HG03460 (cell line): Measurements from ENCODE around the gene TTLL8.
"Not testable (repeated sequence)": the region's sequence is repeated elsewhere in the genome, so short reads cannot be mapped to it uniquely, and the experiment has no call there.

Experiments
- ATAC-seq: cut with Tn5 transposase; IDR thresholded peaks from one replicate; pipeline ENCODE4 v1.9.1; 2021; ENCODE audit not compliant: unreplicated experiment

TTLL8 gene

GRCh38 chr22:50058061-50058905 lies at the start of gene TTLL8:
TSS of gene TTLL8 (minus strand) at chr22:50058298.
- no peak for ATAC-seq

- no peak for ATAC-seq
These were observed 49.4 kb upstream of the TTLL8 start for GRCh38 chr22:50107529-50107928.

DNA sequence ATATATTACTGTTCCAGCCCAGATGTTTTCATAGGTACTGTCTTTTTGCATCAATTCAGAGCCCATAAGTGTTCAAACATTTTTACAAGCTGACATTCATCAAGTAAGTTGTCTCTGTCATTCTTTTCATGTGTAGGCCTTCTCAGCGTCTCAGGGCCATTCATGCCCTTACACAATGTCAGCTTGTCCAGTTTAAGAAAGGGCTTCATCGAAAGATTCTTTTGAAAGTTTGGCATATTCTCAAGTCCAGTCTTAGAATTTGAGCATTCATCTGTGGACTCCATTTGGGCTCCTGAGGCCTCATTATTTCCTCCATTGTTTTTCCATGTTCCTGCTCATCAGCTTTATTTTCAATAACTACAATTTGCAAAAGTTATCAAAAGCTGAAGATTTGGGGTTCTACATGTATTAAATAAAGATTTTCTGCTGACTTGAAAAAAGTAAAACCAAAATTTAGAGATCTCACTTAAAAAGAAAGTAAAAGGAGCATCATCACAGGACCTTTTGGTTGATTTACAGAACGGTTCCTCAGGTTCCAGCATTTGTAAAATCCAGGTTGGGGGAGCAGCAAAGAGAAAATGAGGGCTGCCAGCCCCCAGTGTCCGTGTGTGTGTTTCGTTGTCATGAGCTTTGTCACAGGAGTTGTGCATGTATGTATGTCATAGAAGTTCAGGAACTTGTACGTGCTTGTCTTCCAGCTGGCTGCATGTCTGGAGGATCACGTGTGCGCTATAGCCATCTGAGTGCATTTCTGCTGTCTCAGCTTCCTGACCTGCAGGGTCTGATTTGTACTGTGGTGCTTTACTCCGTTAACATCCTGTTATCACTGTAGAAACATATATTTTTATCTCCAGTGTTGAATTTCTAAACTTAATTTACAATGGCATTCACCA lies 47.4 kb upstream of the TTLL8 start:
- ATAC-seq = no peak

DNA sequence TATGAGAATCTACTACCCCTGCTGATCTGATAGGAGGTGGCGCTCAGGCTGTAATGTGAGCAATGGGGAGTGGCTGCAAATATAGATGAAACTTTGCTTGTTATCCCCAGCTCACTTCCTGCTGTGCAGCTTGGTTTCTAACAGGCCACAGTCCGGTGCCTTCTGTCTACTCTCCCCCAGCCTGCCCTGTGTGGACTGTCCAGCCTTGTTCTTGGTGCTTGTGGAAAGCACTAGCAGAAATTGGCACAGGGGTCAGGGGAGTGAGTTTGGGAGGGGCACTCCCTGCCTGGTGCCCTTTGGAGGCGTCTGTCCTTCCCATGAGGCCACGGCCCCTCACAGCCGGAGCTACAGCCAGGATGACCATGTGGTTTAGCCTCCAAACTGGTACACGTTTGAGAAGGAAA lies 46.0 kb upstream of the TTLL8 start:
- no peak for ATAC-seq

DNA sequence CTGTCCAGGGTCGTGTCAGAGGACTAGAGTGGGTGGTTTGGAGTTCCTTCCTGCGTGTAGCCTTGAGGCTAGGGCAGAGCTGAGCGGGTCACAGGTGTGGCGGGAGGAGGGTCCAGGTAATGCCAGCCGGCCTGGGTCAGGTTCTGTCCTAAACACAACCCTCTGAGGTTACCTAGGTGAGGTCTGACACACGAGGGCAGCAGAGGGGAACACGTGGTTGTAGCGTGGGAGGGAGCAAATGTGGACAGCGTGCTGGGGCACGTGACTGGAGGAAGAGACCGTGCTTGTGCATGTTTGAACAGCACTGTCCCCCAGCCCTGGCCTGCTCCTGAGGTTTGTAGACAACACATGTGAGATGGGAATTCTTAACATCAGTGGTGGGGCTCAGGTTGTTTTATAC lies 44.8 kb upstream of the TTLL8 start:
- ATAC-seq = no peak

GRCh38 chr22:50101870-50102565 lies 43.9 kb upstream of the TTLL8 start:
- no peak for ATAC-seq

- ATAC-seq = no peak
These were observed 40.0 kb upstream of the TTLL8 start for GRCh38 chr22:50098052-50098451.

DNA sequence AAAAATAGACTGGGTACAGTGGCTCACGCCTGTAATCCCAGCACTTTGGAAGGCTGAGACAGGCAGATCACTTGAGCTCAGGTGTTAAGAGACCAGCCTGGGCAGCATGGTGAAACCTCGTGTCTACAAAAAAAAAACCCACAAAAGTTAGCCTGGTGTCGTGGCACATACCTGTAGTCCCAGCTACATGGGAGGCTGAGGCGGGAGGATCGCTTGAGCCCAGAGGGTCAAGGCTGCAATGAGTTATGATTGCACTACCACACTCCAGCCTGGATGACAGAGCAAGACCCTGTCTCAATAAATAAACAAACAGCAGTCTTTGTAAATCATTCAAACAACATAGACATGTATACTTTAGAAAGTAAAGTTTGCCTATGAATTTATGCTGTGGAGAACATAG lies 34.2 kb upstream of the TTLL8 start:
- ATAC-seq = no peak

DNA sequence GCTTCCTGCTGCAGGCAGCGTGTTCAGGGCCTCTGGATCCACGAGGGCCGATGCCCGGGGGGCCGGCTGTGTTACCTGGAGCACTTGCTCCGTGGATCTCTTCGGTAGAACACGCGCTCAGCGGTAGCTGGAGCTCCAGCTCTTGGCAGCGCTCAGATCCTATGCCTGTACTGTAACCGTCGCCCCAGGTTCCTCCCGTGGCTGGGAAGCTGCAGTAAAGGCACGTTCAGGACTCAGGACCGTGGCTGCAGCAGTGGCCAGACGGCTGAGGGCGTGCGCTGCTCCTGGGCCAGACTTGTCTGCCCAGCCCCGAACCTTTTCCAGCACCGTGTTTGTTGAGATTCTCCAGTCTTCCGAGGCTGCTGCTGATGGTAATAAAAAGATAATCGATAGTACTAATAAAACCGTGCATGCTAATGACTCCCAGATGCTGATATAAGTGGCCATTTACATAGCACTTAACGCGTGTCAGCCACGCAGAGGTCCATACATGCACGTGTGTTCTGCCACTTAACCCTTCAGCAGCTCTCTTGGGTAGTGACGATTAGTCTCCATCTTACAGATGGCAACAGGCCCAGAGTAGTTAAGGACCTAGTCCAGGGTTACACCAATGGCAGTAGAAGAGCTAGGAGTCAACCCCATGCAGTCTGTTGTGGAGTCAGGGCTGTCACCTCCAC lies 33.1 kb upstream of the TTLL8 start:
- ATAC-seq = no peak

- no peak for ATAC-seq
These were observed 32.3 kb upstream of the TTLL8 start for GRCh38 chr22:50090412-50090714.

DNA sequence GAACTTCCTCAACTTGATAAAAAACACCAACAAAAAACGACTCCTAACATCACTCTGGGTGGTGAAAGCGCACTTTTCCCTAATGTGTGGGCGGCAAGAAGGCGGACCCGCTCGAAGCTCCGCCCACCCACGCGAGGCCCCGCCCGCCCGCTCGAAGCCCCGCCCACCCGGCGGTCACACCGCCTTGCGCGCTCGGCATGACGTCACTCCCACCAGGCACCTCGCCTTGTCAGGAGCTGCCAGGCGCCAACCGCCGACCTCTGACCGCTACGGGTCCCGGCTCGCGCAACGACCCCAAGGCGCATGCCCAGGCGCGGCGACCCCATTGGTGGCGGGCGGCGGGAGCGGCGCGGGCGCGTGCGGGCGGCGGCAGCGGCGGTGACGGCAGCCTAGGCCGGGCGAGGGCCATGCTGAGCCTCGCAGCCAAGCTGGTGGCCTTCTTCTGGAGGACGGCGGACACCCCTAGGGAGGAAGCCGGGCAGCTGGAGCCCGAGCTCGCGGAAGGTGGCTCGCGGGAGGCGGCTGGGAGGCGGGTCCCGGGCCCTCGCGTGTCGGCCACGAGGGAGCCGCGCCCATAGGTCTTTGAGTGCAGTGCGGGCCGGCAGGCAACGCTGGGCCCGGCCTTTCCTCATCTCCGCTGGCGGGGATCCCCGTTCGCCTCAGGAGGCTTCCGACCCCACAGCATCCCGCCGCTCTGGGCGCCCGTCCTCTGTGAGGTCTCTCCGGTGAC lies 31.7 kb upstream of the TTLL8 start, which contains the start of gene MOV10L1:
Gene MOV10L1, plus strand, starts transcription at position 325 of the 730 bp plus-strand sequence. Its CDS starts 83 bp downstream, at position 408.
- no peak for ATAC-seq

DNA sequence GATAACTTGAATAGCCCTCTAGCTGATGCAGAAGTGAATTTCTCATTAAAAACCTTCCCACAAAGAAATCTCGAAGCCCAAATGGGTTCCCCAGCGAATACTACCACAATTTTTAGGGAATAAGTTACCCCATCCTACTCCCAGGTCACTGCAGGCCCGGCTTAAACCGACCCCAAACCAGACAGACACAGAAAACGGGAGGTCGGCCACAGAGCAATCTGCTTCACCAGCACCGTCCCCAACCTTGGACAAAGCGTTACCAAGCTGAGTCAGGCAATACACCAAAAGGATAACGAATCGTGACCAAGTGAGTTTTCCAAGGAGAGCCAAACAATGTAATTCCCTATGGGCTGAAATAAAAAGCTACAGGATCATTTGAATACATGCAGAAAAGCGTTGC lies 31.1 kb upstream of the TTLL8 start:
- ATAC-seq = no peak

DNA sequence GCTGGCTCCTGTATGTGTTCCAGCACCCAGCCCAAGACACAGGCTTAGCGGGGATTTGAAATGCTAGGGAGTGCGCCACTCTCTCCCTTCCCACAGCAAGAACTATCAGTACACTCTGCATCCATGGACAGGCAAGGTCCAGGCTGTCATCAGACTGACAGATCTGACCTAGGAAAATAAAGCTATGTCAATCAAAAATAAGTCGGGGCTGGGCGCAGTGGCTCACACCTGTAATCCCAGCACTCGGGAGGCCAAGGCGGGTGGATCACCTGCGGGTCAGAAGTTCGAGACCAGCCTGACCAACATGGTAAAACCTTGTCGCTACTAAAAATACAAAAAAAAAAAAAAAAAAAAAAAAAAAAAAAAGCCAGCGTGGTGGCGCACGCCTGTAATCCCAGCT lies 30.0 kb upstream of the TTLL8 start:
- no peak for ATAC-seq

DNA sequence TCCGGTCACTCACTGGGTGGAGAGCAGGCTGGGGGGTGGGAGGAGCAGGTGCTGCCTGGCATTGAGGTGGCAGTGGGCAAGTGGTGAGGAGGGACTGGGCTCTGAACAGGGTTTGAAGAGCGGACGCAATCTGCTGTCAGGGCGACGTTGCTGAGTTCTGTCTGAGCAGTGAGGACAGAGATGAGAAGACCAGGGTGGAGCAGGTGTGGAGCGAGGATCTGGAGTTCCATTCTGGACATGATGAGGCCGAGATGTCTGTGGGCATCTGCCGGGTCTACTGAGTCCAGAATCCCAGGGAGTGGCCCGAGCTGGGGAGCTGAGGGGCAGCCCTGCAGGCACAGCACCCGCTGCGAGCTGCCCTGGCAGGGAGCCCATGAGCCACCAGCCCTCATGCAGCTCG lies 29.5 kb upstream of the TTLL8 start:
- no peak for ATAC-seq

DNA sequence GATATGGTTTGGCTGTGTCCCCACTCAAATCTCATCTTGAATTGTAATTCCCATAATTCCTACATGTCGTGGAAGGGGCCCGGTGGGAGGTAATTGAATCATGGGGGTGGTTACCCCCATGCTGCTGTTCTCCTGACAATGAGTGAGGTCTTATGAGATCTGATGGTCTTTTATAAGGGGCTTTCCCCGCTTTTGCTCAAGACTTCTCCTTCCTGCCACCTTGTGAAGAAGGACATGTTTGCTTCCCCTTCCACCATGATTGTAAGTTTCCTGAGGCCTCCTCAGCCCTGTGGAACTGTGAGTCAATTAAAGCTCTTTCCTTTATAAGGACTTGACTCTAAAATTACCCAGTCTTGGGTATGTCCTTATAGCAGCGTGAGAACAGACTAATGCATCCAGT lies 28.9 kb upstream of the TTLL8 start:
- ATAC-seq = not testable (repeated sequence)

GRCh38 chr22:50086526-50086925 lies 28.4 kb upstream of the TTLL8 start:
- no peak for ATAC-seq

DNA sequence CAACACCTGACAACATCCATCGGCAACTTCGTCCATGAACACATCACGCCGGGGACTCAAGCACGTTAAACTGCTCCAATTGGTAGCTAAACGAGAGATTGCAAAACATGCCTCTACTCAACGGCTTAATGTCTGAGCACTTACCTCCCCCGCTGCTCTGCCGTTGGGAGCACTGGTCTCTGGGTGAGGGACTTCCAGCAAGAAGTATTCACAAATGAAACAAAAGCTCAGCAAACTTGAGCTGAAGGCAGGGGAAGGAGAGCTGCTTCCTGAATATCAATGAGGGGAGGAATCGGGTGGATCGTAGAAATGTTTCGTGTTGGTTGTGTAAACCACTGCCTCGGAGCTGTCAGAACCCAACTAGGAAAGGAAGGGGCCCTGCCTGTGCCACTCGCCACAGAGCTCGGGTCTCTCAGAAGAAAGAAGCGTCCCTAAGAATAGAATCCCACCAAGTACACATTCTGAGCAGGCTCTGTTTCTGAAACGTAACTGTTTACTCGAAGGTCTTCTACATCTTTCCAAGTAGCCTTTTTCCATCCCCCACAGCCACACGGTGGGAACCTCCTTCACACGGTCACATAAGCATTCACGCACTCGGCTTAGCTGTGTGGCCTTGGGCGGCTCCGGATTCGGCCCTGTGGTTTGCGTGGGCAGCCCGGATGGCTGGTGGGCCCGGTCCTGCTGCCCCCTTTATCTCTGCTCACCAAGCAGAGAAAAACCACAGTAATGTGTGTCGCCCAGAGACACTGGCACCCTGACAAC lies 27.3 kb upstream of the TTLL8 start, which contains the start of gene MLC1:
Gene MLC1, minus strand, starts transcription at position 216 of the 762 bp plus-strand sequence. CDS start 524 bp downstream, outside the sequence.
- ATAC-seq = no peak

GRCh38 chr22:50084614-50085021 lies 26.5 kb upstream of the TTLL8 start:
- no peak for ATAC-seq

DNA sequence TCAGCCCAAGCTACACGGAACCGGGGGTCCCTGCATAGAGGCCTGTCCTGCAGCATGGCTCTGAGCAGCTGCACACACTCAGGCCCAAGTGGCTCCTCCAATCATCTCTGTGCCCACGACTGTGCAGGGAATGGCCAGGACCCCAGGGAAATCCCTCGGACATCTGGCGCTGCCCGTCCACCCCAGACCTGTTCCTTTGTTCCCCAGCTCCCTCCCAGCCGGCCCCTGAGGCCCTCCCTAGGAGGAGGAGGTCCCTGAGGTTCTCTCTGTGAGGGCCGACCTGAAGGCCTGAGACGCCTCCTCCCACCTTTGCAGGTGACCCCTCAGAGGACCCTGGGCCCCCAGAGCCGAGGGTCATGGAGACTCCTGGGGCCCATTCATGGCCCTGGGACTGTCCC lies 26.0 kb upstream of the TTLL8 start:
- ATAC-seq = no peak
